LHCN-M2 (cell line): ENCODE data around the gene PLA2G4B. TPM values are rescaled to one million over a fixed set of nuclear protein-coding genes. Genes with fewer than 3 reads are reported as not detected.

Source experiments
- DNase-seq: peaks from one replicate; pipeline ENCODE4 v3.0.0-alpha.2; 2012; ENCODE audit warnings: low read depth
- total RNA-seq: library from RNA; depleted of rRNA; stranded (reverse); fragments of >200 nt; gene quantifications from 2 replicates; pipeline ENCODE4 v1.2.3, GENCODE V29; 2014

PLA2G4B gene
- total RNA-seq, 1 experiment from 2014 or later: 1.2 TPM

- DNase-seq: no peak
Observed at GRCh38 chr15:41849204-41849603, 10.6 kb downstream of the PLA2G4B start.

GRCh38 chr15:41849861-41850260 lies 11.2 kb downstream of the PLA2G4B start:
- no peak for DNase-seq

GRCh38 chr15:41850482-41851166 lies 12.0 kb downstream of the PLA2G4B start:
- no peak for DNase-seq

GRCh38 chr15:41851167-41851523 lies 12.5 kb downstream of the PLA2G4B start:
- DNase-seq: peak; percentile 14

GRCh38 chr15:41851755-41852370 lies 13.2 kb downstream of the PLA2G4B start:
- DNase-seq: no peak

- DNase-seq: no peak
Observed at GRCh38 chr15:41852736-41853590, 14.3 kb downstream of the PLA2G4B start.

- no peak for DNase-seq
Observed at GRCh38 chr15:41853831-41854230, 15.2 kb downstream of the PLA2G4B start.

GRCh38 chr15:41854443-41854842 lies 15.8 kb downstream of the PLA2G4B start:
- no peak for DNase-seq

GRCh38 chr15:41855261-41855961 lies 16.8 kb downstream of the PLA2G4B start:
- DNase-seq: no peak

- DNase-seq: no peak
Observed at GRCh38 chr15:41856262-41856661, 17.6 kb downstream of the PLA2G4B start.

GRCh38 chr15:41856716-41857115 lies 18.1 kb downstream of the PLA2G4B start:
- no peak for DNase-seq

GRCh38 chr15:41857316-41857715 lies 18.7 kb downstream of the PLA2G4B start:
- no peak for DNase-seq

GRCh38 chr15:41858756-41859155 lies 20.1 kb downstream of the PLA2G4B start:
- no peak for DNase-seq

- DNase-seq: no peak
Observed at GRCh38 chr15:41860049-41860828, 21.6 kb downstream of the PLA2G4B start.

- no peak for DNase-seq
Observed at GRCh38 chr15:41861736-41862356, 23.2 kb downstream of the PLA2G4B start.

GRCh38 chr15:41862515-41863116 lies 24.0 kb downstream of the PLA2G4B start:
- DNase-seq: no peak

GRCh38 chr15:41865490-41866055 lies 26.9 kb downstream of the PLA2G4B start:
- DNase-seq: no peak

GRCh38 chr15:41866263-41866703 lies 27.6 kb downstream of the PLA2G4B start:
- DNase-seq: no peak

- DNase-seq: no peak
Observed at GRCh38 chr15:41866872-41867579, 28.4 kb downstream of the PLA2G4B start.
